HepG2 (cell line): ENCODE results near the gene RGS6.

ENCODE experiments used
- EZH2 ChIP-seq: conservative IDR thresholded peaks from 2 replicates; pipeline ENCODE4 v1.6.1; 2012; ENCODE audit warnings: mild to moderate bottlenecking, low read depth, low read length, moderate library complexity
- FOXK1 ChIP-seq: sonication (generic); formaldehyde crosslinking; IDR thresholded peaks from 2 replicates; pipeline ENCODE4 v1.4.0; 2020; ENCODE audit warnings: low read depth, missing genetic modification reagents, borderline replicate concordance
- KDM5B ChIP-seq: sonication (generic); formaldehyde crosslinking; IDR thresholded peaks from 2 replicates; pipeline ENCODE4 v1.4.0; 2020; ENCODE audit warnings: missing genetic modification reagents, mild to moderate bottlenecking, borderline replicate concordance
- MAFK ChIP-seq, 2 experiments: IDR thresholded peaks in 1 of 2; conservative IDR thresholded peaks in 1 of 2; 2 replicates each; pipeline ENCODE4 v1.6.1; 2011; ENCODE audit warnings: improper control_type of control experiment in 2 of 2, low read length in 2 of 2
- PCBP2 ChIP-seq: fragments of 200-400 bp; formaldehyde crosslinking; optimal IDR thresholded peaks from 2 replicates; pipeline ENCODE3; 2018; ENCODE audit warnings: low read length, low read depth; ENCODE audit not compliant: poor library complexity, severe bottlenecking
- POLR2AphosphoS5 ChIP-seq: IDR thresholded peaks from 2 replicates; pipeline ENCODE4 v1.6.1; 2012; ENCODE audit warnings: low read depth, low read length
- U2AF2 ChIP-seq: fragments of 200-400 bp; formaldehyde crosslinking; IDR thresholded peaks from 2 replicates; pipeline ENCODE4 v1.6.1; 2017; ENCODE audit warnings: low read depth, mild to moderate bottlenecking, low read length
- XBP1 ChIP-seq: sonication (generic); formaldehyde crosslinking; IDR thresholded peaks from 2 replicates; pipeline ENCODE4 v1.5.0; 2020; ENCODE audit warnings: missing genetic modification reagents
- ZNF274 ChIP-seq: sonication (generic); formaldehyde crosslinking; IDR thresholded peaks from 2 replicates; pipeline ENCODE4 v1.5.1; 2020; ENCODE audit warnings: mild to moderate bottlenecking, missing genetic modification reagents
- ZNF816 ChIP-seq: sonication (generic); formaldehyde crosslinking; IDR thresholded peaks from 2 replicates; pipeline ENCODE4 v1.8.0; 2022; ENCODE audit warnings: missing genetic modification reagents, mild to moderate bottlenecking, borderline replicate concordance
- TF ChIP-seq, protein P1 (sequence below): sonication (generic); formaldehyde crosslinking; IDR thresholded peaks from 2 replicates; pipeline ENCODE4 v1.5.0; 2020; ENCODE audit warnings: mild to moderate bottlenecking, missing genetic modification reagents, moderate library complexity

DNA sequence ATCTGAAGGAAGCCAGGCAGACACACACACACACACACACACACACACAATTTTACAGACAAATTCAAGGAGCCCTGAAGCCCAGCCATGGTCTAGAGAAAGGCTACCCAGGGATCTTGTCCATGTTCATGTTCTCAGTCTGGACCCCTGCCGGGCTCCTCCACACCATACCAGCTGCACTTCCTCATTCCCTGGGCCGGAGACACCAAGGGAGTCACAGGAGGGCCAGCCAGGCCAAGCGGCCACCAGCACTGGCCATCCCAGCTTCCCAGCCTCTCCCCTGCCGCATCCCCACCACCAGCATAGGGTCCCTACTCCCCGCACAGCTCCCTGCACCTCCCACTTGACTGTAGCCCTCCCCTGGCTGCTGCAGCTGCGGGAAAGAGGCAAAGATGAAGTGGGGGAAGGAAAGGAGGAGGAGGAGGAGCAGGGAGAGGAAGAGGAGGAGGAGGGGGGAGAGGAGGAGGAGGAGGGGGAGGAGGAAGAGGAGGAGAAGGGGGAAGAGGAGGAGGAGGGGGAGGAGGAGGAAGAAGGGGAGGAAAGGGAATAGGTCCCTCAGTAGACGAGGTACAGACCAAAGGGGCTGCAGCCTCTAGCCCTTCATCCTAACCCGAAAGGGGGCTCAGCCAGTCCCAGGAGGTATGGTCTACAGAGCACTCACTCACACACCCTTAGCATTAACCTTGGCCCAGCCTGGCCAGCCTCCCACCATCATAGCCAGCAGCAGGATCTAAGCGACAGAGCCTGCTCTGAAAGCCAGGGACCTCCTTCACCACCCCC is 668.5 kb downstream of the RGS6 start:
- TF ChIP-seq, protein P1, sequence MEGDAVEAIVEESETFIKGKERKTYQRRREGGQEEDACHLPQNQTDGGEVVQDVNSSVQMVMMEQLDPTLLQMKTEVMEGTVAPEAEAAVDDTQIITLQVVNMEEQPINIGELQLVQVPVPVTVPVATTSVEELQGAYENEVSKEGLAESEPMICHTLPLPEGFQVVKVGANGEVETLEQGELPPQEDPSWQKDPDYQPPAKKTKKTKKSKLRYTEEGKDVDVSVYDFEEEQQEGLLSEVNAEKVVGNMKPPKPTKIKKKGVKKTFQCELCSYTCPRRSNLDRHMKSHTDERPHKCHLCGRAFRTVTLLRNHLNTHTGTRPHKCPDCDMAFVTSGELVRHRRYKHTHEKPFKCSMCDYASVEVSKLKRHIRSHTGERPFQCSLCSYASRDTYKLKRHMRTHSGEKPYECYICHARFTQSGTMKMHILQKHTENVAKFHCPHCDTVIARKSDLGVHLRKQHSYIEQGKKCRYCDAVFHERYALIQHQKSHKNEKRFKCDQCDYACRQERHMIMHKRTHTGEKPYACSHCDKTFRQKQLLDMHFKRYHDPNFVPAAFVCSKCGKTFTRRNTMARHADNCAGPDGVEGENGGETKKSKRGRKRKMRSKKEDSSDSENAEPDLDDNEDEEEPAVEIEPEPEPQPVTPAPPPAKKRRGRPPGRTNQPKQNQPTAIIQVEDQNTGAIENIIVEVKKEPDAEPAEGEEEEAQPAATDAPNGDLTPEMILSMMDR = no peak
- TF ChIP-seq U2AF2 (no peak), KDM5B (CRISPR knock-in tag) (no peak), MAFK (conservative IDR thresholded peaks at IDR 0.05 in 1 of 2, IDR thresholded peaks at IDR 0.05 in 1 of 2; ENCODE audit: low read length in 2 of 2) (no peak), ZNF816 (CRISPR knock-in tag) (no peak), ZNF274 (CRISPR knock-in tag) (no peak), POLR2AphosphoS5 (no peak), PCBP2 (no peak), XBP1 (no peak), EZH2 (no peak), FOXK1 (CRISPR knock-in tag) (no peak)
